WTC11 (cell line): Measurements from ENCODE around the gene PLEKHO2.

Experiments used
- CREM ChIP-seq: sonication (generic); formaldehyde crosslinking; IDR thresholded peaks from 2 replicates; pipeline ENCODE4 v1.8.1; 2022; ENCODE audit warnings: mild to moderate bottlenecking, missing genetic modification reagents, moderate library complexity
- ESRRA ChIP-seq: sonication (generic); formaldehyde crosslinking; IDR thresholded peaks from 2 replicates; pipeline ENCODE4 v1.8.1; 2022; ENCODE audit warnings: mild to moderate bottlenecking, missing genetic modification reagents, borderline replicate concordance
- NFYB ChIP-seq: sonication (generic); formaldehyde crosslinking; conservative IDR thresholded peaks from 2 replicates; pipeline ENCODE4 v1.8.0; 2022; ENCODE audit warnings: low read depth, missing genetic modification reagents
- NR2C2 ChIP-seq: sonication (generic); formaldehyde crosslinking; IDR thresholded peaks from 2 replicates; pipeline ENCODE4 v1.8.0; 2022; ENCODE audit warnings: mild to moderate bottlenecking, missing genetic modification reagents
- SOX15 ChIP-seq: fragments of 250-450 bp; sonication (Bioruptor Pico); IDR thresholded peaks from 2 replicates; pipeline ENCODE4 v1.9.0; 2021; ENCODE audit warnings: mild to moderate bottlenecking
- SP1 ChIP-seq: sonication (generic); formaldehyde crosslinking; conservative IDR thresholded peaks from 2 replicates; pipeline ENCODE4 v1.8.1; 2022; ENCODE audit warnings: missing genetic modification reagents
- ZNF121 ChIP-seq: sonication (generic); formaldehyde crosslinking; IDR thresholded peaks from 2 replicates; pipeline ENCODE4 v1.8.0; 2023; ENCODE audit warnings: missing genetic modification reagents
- TF ChIP-seq, protein P1 (sequence below): sonication (generic); formaldehyde crosslinking; IDR thresholded peaks from 2 replicates; pipeline ENCODE4 v1.8.0; 2022; ENCODE audit warnings: mild to moderate bottlenecking, missing genetic modification reagents
- TF ChIP-seq, protein P2 (sequence below): sonication (generic); formaldehyde crosslinking; IDR thresholded peaks from 2 replicates; pipeline ENCODE4 v1.8.0; 2022; ENCODE audit warnings: mild to moderate bottlenecking, missing genetic modification reagents
- TF ChIP-seq, protein P3 (sequence below): fragments of 200-600 bp; IDR thresholded peaks from 2 replicates; pipeline ENCODE4 v1.8.0; 2022; ENCODE audit warnings: antibody characterized with exemption
- TF ChIP-seq, protein P4 (sequence below): sonication (generic); formaldehyde crosslinking; IDR thresholded peaks from 2 replicates; pipeline ENCODE4 v1.8.0; 2022; ENCODE audit warnings: mild to moderate bottlenecking, missing genetic modification reagents
- TF ChIP-seq, protein P5 (sequence below): sonication (generic); formaldehyde crosslinking; conservative IDR thresholded peaks from 2 replicates; pipeline ENCODE4 v1.8.1; 2023; ENCODE audit warnings: mild to moderate bottlenecking, low read depth, missing genetic modification reagents, moderate library complexity

DNA sequence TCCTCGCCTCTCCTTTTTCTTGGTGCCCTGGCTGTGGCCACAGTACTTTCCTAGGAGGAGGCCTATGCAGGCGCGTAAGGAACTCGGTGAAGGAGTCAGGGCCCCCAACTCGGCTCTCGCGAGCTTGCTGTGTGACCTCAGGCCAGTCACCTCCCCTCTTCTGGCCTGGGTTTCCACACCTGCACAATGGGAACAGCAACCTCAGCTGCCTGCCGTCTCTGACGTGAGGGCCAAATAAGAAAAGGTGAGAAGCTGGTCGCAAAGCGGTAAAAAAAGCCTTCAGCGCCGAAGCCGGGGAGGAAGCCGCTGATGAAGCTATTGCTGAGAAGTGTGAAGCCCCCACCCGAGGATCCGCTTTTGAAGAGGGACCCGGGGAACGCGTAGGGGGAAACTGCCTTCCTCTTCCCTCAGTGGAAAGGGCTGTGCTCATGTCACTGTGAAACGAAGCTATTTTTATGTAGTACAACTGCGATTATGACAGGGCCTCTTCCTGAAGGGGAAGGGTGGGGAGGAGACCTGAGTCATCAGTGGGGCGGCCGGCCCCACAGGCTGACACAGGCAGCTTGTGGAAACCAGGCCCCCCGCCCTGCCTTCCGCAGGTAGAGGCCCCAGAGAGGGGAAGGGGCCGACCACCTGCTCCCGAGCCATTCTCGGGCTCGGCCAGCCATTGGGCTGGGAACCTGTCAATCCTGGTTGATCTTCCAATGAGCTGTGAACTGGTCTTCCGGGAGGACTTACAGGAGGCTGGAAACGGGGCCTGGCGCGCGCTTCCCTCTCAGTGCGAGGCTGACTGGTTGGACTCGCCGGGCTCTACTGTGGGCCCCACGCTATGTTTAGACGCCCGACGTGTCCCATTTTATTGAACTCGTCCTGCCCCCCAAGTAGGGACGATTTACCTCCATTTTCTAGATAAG lies 52.0 kb downstream of the PLEKHO2 start:
- TF ChIP-seq, protein P1, sequence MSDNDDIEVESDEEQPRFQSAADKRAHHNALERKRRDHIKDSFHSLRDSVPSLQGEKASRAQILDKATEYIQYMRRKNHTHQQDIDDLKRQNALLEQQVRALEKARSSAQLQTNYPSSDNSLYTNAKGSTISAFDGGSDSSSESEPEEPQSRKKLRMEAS: peak; percentile 70
- TF ChIP-seq, protein P2, sequence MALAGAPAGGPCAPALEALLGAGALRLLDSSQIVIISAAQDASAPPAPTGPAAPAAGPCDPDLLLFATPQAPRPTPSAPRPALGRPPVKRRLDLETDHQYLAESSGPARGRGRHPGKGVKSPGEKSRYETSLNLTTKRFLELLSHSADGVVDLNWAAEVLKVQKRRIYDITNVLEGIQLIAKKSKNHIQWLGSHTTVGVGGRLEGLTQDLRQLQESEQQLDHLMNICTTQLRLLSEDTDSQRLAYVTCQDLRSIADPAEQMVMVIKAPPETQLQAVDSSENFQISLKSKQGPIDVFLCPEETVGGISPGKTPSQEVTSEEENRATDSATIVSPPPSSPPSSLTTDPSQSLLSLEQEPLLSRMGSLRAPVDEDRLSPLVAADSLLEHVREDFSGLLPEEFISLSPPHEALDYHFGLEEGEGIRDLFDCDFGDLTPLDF (CRISPR knock-in tag): no peak
- TF ChIP-seq NR2C2 (CRISPR knock-in tag): no peak
- TF ChIP-seq, protein P3, sequence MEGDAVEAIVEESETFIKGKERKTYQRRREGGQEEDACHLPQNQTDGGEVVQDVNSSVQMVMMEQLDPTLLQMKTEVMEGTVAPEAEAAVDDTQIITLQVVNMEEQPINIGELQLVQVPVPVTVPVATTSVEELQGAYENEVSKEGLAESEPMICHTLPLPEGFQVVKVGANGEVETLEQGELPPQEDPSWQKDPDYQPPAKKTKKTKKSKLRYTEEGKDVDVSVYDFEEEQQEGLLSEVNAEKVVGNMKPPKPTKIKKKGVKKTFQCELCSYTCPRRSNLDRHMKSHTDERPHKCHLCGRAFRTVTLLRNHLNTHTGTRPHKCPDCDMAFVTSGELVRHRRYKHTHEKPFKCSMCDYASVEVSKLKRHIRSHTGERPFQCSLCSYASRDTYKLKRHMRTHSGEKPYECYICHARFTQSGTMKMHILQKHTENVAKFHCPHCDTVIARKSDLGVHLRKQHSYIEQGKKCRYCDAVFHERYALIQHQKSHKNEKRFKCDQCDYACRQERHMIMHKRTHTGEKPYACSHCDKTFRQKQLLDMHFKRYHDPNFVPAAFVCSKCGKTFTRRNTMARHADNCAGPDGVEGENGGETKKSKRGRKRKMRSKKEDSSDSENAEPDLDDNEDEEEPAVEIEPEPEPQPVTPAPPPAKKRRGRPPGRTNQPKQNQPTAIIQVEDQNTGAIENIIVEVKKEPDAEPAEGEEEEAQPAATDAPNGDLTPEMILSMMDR: no peak
- TF ChIP-seq, protein P4, sequence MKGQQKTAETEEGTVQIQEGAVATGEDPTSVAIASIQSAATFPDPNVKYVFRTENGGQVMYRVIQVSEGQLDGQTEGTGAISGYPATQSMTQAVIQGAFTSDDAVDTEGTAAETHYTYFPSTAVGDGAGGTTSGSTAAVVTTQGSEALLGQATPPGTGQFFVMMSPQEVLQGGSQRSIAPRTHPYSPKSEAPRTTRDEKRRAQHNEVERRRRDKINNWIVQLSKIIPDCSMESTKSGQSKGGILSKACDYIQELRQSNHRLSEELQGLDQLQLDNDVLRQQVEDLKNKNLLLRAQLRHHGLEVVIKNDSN (CRISPR knock-in tag): 0 out of 2 replicates have a peak, but pooled peaks have one; percentile 40
- TF ChIP-seq ESRRA (CRISPR knock-in tag): no peak
- TF ChIP-seq, protein P5, sequence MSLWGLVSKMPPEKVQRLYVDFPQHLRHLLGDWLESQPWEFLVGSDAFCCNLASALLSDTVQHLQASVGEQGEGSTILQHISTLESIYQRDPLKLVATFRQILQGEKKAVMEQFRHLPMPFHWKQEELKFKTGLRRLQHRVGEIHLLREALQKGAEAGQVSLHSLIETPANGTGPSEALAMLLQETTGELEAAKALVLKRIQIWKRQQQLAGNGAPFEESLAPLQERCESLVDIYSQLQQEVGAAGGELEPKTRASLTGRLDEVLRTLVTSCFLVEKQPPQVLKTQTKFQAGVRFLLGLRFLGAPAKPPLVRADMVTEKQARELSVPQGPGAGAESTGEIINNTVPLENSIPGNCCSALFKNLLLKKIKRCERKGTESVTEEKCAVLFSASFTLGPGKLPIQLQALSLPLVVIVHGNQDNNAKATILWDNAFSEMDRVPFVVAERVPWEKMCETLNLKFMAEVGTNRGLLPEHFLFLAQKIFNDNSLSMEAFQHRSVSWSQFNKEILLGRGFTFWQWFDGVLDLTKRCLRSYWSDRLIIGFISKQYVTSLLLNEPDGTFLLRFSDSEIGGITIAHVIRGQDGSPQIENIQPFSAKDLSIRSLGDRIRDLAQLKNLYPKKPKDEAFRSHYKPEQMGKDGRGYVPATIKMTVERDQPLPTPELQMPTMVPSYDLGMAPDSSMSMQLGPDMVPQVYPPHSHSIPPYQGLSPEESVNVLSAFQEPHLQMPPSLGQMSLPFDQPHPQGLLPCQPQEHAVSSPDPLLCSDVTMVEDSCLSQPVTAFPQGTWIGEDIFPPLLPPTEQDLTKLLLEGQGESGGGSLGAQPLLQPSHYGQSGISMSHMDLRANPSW (CRISPR knock-in tag): no peak
- TF ChIP-seq NFYB: peak; percentile 92
- no peak for TF ChIP-seq SOX15 (CRISPR knock-in tag)
- peak; percentile 58; the same call in 1 of the 2 replicates for TF ChIP-seq SP1 (CRISPR knock-in tag)
- TF ChIP-seq CREM (CRISPR knock-in tag): no peak
- 0 out of 2 replicates have a peak, but pooled peaks have one; percentile 13 for TF ChIP-seq ZNF121 (CRISPR knock-in tag)
